Measurements from ENCODE around the gene RNF130. TPM values are rescaled to one million over a fixed set of nuclear protein-coding genes. Genes with fewer than 3 reads are reported as not detected.

The RNF130 gene
- total and polyA plus RNA-seq, 2 of the 13 experiments (the other 11 are each of a cell fraction or from before 2014, with no cell fraction given) = 28.2 to 28.3 TPM

DNA sequence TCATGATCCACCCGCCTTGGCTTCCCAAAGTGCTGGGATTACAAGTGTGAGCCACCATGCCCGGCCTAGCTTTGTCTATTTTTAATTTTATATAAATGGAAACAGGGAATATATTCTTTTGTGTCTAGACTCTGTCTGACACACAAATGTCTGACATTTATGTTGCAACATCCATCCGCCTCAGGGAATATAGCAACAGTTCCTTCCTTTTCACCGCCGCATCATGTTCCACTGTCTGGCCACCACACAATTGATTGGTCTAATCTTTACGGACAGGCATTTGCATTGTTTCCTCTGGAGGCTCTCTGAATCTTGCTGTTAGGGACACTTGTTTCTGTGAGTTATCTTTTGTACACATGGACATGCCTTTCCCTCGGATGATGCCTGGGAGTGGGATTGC is 143.7 kb downstream of the RNF130 start:
- H4K20me1 ChIP-seq (ENCODE audit: insufficient read depth, low read length) = no peaks in the 10 kb centered on the region
- H3K27ac ChIP-seq (ENCODE audit: extremely low read length, insufficient read depth, low read length) = no peak overlapping the region
- intact Hi-C loops (cut with micrococcal nuclease; ENCODE audit: unreplicated experiment) (no loop called here), in situ Hi-C loops (cut with HindIII; ENCODE audit: extremely low pct_ligation_motif_present, low pct_unique_long_range_greater_than_20kb) (no loop called here)
- no peaks in the 10 kb centered on the region for H3K36me3 ChIP-seq (replicated peaks in 1 of 2; ENCODE audit: control insufficient read depth in 1 of 2, insufficient read depth in 2 of 2, low read length in 2 of 2)
- no peak overlapping the region for H3K4me2 ChIP-seq (ENCODE audit: low read depth, low read length)
- no peaks in the 10 kb centered on the region for H3K27me3 ChIP-seq (ENCODE audit: control insufficient read depth in 1 of 2, insufficient read depth in 2 of 2, low read length in 2 of 2)
- WGBS (ENCODE audit: low lambda C conversion rate) = 67% methylated on average over 7 of the region's 7 CpGs
- POLR2A ChIA-PET = no interaction called here
- TF ChIP-seq CEBPB (IDR thresholded peaks at IDR 0.05; ENCODE audit: borderline replicate concordance, low read depth, low read length) (0 out of 2 replicates have a peak, but pooled peaks have one; percentile 23), SMYD3 (CRISPR knock-in tag; IDR thresholded peaks at IDR 0.05) (no peak), RAD51 (IDR thresholded peaks at IDR 0.05; ENCODE audit: borderline replicate concordance) (no peak), ARNT (IDR thresholded peaks at IDR 0.05) (no peak), STAG1 (CRISPR knock-in tag; IDR thresholded peaks at IDR 0.05) (no peak), CBX5 (CRISPR knock-in tag; IDR thresholded peaks at IDR 0.05; ENCODE audit: borderline replicate concordance) (no peak), NR2F2 (IDR thresholded peaks at IDR 0.05; ENCODE audit: borderline replicate concordance, low read depth) (no peak)
- no peak for ATAC-seq
- H3K9ac ChIP-seq (ENCODE audit: insufficient read depth, low read depth, low read length) = no peak overlapping the region
- no peak overlapping the region for H2AFZ ChIP-seq (ENCODE audit: low read length)
- no peak for FAIRE-seq
- no peak for DNase-seq (ENCODE audit: low spot score)
- no TSS peak for BruUV-seq (replicated peaks)
- H3K79me2 ChIP-seq (ENCODE audit: insufficient read depth, low read length) = no peaks in the 10 kb centered on the region
- no peaks in the 10 kb centered on the region for H3K4me1 ChIP-seq (ENCODE audit: insufficient read depth, low read length)
- no peaks in the 10 kb centered on the region for H3K9me3 ChIP-seq (ENCODE audit: low read length)
- H3K4me3 ChIP-seq (replicated peaks in 1 of 3; ENCODE audit: insufficient read depth in 1 of 3, low read depth in 2 of 3, low read length in 3 of 3) = no peak overlapping the region
- CTCF ChIA-PET (ENCODE audit: low intra/inter-chr PET ratio, low total read pairs) = no interaction called here

DNA sequence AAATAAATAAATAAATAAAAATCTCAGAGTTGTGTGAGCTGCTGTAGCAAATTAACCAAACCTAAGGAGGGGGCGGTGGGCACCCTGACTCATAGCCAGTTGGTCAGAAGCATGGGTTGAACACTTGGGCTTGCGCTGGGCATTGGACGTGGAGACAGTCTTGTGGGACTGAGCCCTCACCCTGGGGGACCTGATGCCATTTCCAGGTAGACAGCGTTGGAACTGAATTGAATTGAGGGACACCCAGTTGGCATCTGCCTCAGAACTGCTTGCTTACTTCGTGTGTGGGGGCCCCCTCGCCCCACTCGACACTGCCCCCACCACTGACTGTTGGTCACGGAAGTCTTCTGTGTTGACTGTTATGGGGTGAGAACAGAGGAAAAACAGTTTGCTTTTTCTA is 144.9 kb downstream of the RNF130 start:
- Histone ChIP-seq H3K9ac (ENCODE audit: insufficient read depth, low read depth, low read length) (no peak overlapping the region), H3K4me3 (replicated peaks in 1 of 3; ENCODE audit: insufficient read depth in 1 of 3, low read depth in 2 of 3, low read length in 3 of 3) (no peak overlapping the region), H3K27me3 (ENCODE audit: control insufficient read depth in 1 of 2, insufficient read depth in 2 of 2, low read length in 2 of 2) (peaks cover 0 to 1% of the 10 kb centered on the region in 2 experiments; a peak in 1 of 5 replicates), H3K36me3 (replicated peaks in 1 of 2; ENCODE audit: control insufficient read depth in 1 of 2, insufficient read depth in 2 of 2, low read length in 2 of 2) (no peaks in the 10 kb centered on the region), H4K20me1 (ENCODE audit: insufficient read depth, low read length) (no peaks in the 10 kb centered on the region), H3K79me2 (ENCODE audit: insufficient read depth, low read length) (no peaks in the 10 kb centered on the region), H3K9me3 (ENCODE audit: low read length) (no peaks in the 10 kb centered on the region), H3K27ac (ENCODE audit: extremely low read length, insufficient read depth, low read length) (no peak overlapping the region), H2AFZ (ENCODE audit: low read length) (no peak overlapping the region), H3K4me1 (ENCODE audit: insufficient read depth, low read length) (no peaks in the 10 kb centered on the region), H3K4me2 (ENCODE audit: low read depth, low read length) (no peak overlapping the region)
- 54% methylated on average over 4 of the region's 8 CpGs for WGBS (ENCODE audit: low lambda C conversion rate)
- BruUV-seq (replicated peaks) = no TSS peak
- ChIA-PET POLR2A (no interaction called here), CTCF (ENCODE audit: low intra/inter-chr PET ratio, low total read pairs) (no interaction called here)
- in situ Hi-C loops (cut with HindIII; ENCODE audit: extremely low pct_ligation_motif_present, low pct_unique_long_range_greater_than_20kb) (no loop called here), intact Hi-C loops (cut with micrococcal nuclease; ENCODE audit: unreplicated experiment) (no loop called here)
- ATAC-seq (no peak), DNase-seq (ENCODE audit: low spot score) (no peak), FAIRE-seq (no peak)
- no peak for TF ChIP-seq ZNF598 (CRISPR knock-in tag; IDR thresholded peaks at IDR 0.05; ENCODE audit: borderline replicate concordance)
- TF ChIP-seq, protein P1, sequence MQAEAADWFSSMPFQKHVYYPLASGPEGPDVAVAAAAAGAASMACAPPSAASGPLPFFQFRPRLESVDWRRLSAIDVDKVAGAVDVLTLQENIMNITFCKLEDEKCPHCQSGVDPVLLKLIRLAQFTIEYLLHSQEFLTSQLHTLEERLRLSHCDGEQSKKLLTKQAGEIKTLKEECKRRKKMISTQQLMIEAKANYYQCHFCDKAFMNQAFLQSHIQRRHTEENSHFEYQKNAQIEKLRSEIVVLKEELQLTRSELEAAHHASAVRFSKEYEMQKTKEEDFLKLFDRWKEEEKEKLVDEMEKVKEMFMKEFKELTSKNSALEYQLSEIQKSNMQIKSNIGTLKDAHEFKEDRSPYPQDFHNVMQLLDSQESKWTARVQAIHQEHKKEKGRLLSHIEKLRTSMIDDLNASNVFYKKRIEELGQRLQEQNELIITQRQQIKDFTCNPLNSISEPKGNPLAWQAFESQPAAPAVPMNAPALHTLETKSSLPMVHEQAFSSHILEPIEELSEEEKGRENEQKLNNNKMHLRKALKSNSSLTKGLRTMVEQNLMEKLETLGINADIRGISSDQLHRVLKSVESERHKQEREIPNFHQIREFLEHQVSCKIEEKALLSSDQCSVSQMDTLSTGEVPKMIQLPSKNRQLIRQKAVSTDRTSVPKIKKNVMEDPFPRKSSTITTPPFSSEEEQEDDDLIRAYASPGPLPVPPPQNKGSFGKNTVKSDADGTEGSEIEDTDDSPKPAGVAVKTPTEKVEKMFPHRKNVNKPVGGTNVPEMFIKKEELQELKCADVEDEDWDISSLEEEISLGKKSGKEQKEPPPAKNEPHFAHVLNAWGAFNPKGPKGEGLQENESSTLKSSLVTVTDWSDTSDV (CRISPR knock-in tag; IDR thresholded peaks at IDR 0.05) = no peak
